Spinal cord (tissue), 10 donors: ENCODE data around the gene CFD. TPM values are rescaled to one million over a fixed set of nuclear protein-coding genes. Genes with fewer than 3 reads are reported as not detected.
A peak's percentile ranks its signal among the peaks of the same experiment; 100 is the strongest.

Source experiments
- DNase-seq, 6 donors: peaks; one replicate each; pipeline versions ENCODE4 v3.0.0 to v3.0.0-alpha.2; 2013 to 2015; ENCODE audit warnings: low spot score in 6 of 6, low read depth in 4 of 6
- H3K27ac ChIP-seq: one replicate; pipeline ENCODE4 v1.5.1; 2013; ENCODE audit warnings: low read depth, low read length, control low read depth
- H3K27me3 ChIP-seq: one replicate; pipeline ENCODE4 v1.6.1; 2013; ENCODE audit warnings: low read length; ENCODE audit not compliant: control insufficient read depth, insufficient read depth
- H3K36me3 ChIP-seq: one replicate; pipeline ENCODE4 v1.6.1; 2013; ENCODE audit warnings: low read length; ENCODE audit not compliant: control insufficient read depth, insufficient read depth
- H3K4me1 ChIP-seq: one replicate; pipeline ENCODE4 v1.6.1; 2013; ENCODE audit warnings: low read length; ENCODE audit not compliant: control insufficient read depth, insufficient read depth
- H3K4me3 ChIP-seq: one replicate; pipeline ENCODE4 v1.5.1; 2013; ENCODE audit warnings: low read depth, low read length, control low read depth
- H3K9me3 ChIP-seq: one replicate; pipeline ENCODE4 v1.6.1; 2013; ENCODE audit warnings: low read length; ENCODE audit not compliant: control insufficient read depth, insufficient read depth
- WGBS: methylation state at CpG from one replicate; pipeline ENCODE4 v1.1.5; 2013; ENCODE audit warnings: missing lambda C conversion rate; ENCODE audit not compliant: insufficient coverage; 5-methylcytosine and 5-hydroxymethylcytosine counted together
- polyA plus RNA-seq, 2 donors: library from polyadenylated mRNA; unstranded; fragments of 120-200 nt; gene quantifications; one replicate each; pipeline ENCODE4 v1.2.1, GENCODE V29; 2013; ENCODE audit not compliant: insufficient read length in 2 of 2
- total RNA-seq, 2 donors: library from RNA; depleted of rRNA in 1 of 2; stranded (reverse); fragments of 120-200 nt in 1 of 2; fragments of >200 nt in 1 of 2; gene quantifications; one replicate each; pipeline versions ENCODE4 v1.2.3 to v1.2.4, GENCODE V29; 2013 to 2014
- donor health status: healthy.

CFD gene
- total and polyA plus RNA-seq, 4 donors: 2.8 to 6.5 (median 4.6) TPM

DNA sequence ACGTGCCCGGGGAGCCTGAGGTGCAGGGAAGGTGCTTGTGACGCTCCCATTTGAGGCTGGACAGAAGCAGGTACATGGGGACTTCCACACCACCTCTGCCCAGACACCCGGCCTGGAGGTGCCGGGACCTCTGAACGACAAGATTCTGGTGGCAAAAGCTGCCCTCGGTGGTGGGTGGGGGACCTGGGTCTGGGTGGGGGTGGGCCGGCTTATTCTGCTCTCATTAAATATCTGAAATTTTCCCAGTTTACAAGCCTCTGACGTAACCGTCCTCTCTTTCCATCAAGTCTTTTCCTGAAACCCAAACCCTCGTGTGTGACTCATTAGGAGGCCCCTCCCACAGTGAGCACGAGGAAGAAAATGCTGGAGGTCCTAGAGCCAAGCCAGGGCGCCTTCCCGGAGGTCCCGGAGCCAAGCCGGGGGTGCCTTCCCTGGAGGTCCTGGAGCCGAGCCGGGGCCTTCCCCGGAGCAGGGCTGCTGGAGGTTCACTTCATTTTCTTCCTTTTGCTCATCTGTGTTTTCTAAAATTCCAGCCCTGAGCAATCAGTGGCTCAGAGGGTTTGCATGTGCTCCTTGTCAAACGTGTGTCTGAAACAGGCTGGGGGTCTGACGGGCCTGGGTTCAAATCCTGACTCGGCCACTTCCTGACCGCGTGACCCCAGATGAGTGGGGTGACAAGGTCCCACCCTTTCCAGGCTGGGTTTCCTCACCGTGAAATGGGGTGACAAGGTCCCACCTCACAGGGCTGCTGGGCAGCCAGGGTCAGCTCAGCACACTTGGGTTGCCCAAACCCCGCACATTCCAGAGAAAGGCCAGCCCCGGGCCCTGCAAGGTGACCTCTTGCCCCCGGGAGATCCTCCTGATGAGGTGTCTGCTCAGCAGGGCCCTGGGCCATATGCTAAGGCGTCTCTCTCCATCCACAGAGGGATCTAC is 10.0 kb downstream of the CFD start:
- Histone ChIP-seq H3K36me3 (peaks cover 90% of the 10 kb centered on the region), H3K4me1 (peaks cover 27% of the 10 kb centered on the region), H3K4me3 (no peak overlapping the region), H3K27ac (no peak overlapping the region), H3K27me3 (no peaks in the 10 kb centered on the region), H3K9me3 (no peaks in the 10 kb centered on the region)
- no peak for DNase-seq
- WGBS: 80% methylated on average over 24 of the region's 29 CpGs

DNA sequence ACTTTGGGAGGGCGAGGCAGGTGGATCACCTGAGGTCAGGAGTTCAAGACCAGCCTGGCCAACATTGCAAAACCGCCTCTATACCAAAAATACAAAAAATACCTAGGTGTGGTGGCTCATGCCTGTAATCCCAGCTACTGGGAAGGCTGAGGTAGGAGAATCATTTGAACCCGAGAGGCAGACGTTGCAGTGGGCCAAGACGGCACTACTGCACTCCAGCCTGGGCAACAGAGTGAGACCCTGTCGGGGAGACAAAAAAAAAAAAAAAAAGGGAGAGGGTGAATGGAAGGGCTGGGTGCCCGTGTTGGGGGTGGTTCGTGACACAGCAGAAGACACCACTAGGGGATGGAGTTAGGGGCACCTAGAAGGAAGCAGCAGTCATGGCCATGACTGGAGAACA is 10.8 kb downstream of the CFD start:
- Histone ChIP-seq H3K27me3 (no peaks in the 10 kb centered on the region), H3K36me3 (peaks cover 94% of the 10 kb centered on the region), H3K27ac (no peak overlapping the region), H3K4me3 (no peak overlapping the region), H3K4me1 (peaks cover 27% of the 10 kb centered on the region), H3K9me3 (no peaks in the 10 kb centered on the region)
- WGBS: 87% methylated on average over 4 of the region's 8 CpGs
- no peak for DNase-seq

DNA sequence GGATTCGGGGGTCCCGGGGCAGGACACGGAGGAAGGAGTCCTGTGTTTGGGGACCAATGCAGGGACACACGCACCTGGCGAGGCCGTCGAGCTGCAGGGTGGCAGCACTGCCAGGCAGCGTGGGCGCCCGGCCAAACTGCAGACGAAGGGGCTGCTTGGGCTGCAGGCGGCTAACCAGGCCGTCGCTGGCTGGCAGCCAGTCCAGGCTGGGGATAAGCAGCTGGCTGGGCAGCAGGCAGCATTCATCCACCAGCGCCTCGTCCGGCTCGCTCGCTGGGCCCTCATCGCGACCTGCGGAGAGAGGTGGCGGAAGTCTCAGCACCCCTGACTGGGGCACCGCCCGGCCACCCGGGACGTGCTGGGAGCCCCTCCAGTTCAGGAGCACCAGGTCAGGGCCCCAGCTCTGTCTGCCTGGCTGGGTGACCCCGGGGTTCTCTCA is 11.5 kb downstream of the CFD start:
- Histone ChIP-seq H3K36me3 (peaks cover 94% of the 10 kb centered on the region), H3K27ac (no peak overlapping the region), H3K4me1 (peaks cover 27% of the 10 kb centered on the region), H3K4me3 (no peak overlapping the region), H3K27me3 (no peaks in the 10 kb centered on the region), H3K9me3 (no peaks in the 10 kb centered on the region)
- 28% methylated on average over 28 of the region's 28 CpGs for WGBS
- peak in 2 of 6 donors; percentile 86 to 89 for DNase-seq

DNA sequence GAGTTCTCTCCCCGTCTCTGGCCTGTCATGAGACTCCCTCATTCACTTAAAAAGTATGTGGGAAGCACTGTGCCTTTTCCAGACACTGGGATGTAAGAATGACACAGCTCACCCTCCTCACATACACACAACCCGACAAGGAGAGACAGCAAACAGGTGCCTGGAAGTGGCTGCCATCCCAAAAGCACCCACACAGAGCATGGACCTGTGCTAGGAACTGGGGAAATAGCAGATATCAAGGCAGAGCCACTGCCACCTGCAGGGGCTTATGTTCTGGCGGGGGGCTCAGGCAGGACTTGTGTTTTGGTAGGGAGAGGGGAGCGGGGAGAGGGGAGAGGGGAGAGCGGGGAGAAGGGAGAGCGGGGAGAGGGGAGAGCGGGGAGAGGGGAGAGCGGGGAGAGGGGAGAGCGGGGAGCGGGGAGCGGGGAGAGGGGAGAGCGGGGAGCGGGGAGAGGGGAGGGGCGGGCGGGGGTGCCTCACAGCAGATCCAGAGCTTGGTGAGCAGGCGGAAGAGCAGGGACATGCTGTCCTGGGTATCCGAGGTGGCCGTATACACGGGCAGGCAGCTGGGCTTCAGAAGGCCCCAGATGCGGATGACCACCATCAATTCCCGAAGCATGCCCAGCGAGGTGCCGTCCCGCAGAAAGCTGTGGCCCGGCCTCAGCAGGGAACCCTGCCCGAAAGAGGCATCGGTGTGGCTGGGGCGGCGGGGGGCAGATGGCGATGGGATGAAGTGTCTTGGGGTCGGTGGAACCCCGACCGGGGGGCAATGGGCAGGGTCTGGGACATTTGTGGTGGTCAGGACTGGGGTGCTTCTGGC is 12.2 kb downstream of the CFD start:
- Histone ChIP-seq H3K4me1 (peaks cover 27% of the 10 kb centered on the region), H3K27ac (no peak overlapping the region), H3K27me3 (no peaks in the 10 kb centered on the region), H3K4me3 (no peak overlapping the region), H3K36me3 (peaks cover 97% of the 10 kb centered on the region), H3K9me3 (no peaks in the 10 kb centered on the region)
- DNase-seq: no peak
- 89% methylated on average over 18 of the region's 33 CpGs for WGBS

DNA sequence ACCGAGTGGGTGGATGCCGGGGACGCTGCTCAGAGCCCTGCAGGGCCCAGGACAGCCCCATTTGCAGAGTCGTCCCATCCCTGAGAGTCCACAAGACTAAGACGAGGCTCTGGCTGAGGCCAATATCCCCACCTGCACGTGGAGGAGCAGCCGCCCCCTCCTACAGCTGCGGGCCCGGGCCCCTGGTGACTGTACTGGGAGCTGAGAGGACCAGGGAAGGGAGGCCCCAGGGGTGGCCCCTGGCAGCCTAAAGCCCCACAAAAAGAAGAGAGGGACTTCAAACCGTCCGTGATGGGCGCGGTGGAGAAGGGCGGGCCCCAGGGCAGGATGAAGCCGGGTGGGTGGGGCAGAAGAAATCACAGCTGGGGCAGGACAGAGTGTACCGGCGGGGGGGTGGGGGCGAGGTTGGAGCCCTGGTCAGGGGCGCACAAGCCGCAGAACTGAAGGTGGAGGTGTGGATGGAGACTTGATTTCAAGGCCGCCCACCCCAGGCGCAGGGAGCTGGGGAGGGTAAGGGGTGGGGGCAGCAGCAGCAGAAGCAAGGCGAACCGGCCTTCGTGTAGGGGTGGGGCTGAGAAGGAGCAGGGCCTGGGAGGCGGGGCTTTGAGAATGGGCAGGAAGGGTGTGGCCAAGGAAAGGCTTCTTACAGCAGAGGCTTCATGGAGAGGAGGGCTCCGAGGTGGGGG is 12.9 kb downstream of the CFD start:
- peak in 1 of 6 donors; percentile 46 for DNase-seq
- no peaks in the 10 kb centered on the region for H3K9me3 ChIP-seq
- H3K27ac ChIP-seq: no peak overlapping the region
- no peak overlapping the region for H3K4me3 ChIP-seq
- H3K36me3 ChIP-seq: peaks cover 97% of the 10 kb centered on the region
- no peaks in the 10 kb centered on the region for H3K27me3 ChIP-seq
- 88% methylated on average over 22 of the region's 27 CpGs for WGBS
- H3K4me1 ChIP-seq: peaks cover 20% of the 10 kb centered on the region

DNA sequence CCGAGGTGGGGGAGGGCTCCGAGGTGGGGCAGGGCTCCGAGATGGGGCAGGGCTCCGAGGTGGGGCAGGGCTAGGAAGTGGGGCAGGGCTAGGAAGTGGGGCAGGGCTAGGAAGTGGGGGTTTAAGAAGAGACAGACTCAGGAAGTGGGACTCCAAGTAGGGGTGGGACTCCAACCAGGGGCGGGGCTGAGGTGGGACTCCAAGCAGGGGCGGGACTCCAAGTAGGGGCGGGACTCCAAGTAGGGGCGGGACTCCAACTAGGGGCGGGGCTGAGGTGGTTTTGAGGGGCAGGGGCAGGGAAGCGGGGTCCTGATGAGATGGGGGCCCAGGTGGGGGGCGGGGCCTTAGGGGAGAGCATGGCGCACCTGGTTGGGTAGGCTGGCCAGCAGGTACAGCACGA is 13.6 kb downstream of the CFD start:
- H3K4me3 ChIP-seq: no peak overlapping the region
- no peaks in the 10 kb centered on the region for H3K9me3 ChIP-seq
- H3K27me3 ChIP-seq: no peaks in the 10 kb centered on the region
- 96% methylated on average over 6 of the region's 13 CpGs for WGBS
- H3K4me1 ChIP-seq: peaks cover 15% of the 10 kb centered on the region
- H3K27ac ChIP-seq: no peak overlapping the region
- peaks cover 97% of the 10 kb centered on the region for H3K36me3 ChIP-seq
- no peak for DNase-seq

DNA sequence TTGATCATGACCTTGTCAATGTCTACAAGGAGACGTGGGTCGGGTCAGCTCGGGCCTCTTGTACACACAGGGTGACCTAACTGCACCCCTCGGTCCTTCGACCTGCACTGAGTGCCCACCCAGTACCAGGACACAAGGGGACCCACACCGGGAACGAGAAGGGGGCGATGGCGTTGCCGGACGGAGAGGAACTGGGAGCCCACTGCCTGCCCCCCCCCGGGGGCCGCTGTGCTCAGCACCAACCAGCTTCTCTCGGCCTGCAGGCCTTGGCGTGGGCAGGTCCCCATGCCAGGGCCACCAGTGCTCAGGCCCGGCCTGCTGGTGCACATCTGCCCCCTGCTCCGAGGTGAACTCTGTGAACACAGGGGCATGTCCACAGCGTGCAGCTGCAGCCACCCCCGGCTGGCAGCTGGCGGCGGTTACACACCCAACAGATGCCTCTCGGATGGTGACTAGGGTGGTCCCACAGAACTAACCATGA is 14.1 kb downstream of the CFD start:
- no peak overlapping the region for H3K4me3 ChIP-seq
- H3K27ac ChIP-seq: no peak overlapping the region
- DNase-seq: no peak
- WGBS: 93% methylated on average over 22 of the region's 22 CpGs
- H3K27me3 ChIP-seq: no peaks in the 10 kb centered on the region
- peaks cover 10% of the 10 kb centered on the region for H3K4me1 ChIP-seq
- peaks cover 97% of the 10 kb centered on the region for H3K36me3 ChIP-seq
- no peaks in the 10 kb centered on the region for H3K9me3 ChIP-seq

DNA sequence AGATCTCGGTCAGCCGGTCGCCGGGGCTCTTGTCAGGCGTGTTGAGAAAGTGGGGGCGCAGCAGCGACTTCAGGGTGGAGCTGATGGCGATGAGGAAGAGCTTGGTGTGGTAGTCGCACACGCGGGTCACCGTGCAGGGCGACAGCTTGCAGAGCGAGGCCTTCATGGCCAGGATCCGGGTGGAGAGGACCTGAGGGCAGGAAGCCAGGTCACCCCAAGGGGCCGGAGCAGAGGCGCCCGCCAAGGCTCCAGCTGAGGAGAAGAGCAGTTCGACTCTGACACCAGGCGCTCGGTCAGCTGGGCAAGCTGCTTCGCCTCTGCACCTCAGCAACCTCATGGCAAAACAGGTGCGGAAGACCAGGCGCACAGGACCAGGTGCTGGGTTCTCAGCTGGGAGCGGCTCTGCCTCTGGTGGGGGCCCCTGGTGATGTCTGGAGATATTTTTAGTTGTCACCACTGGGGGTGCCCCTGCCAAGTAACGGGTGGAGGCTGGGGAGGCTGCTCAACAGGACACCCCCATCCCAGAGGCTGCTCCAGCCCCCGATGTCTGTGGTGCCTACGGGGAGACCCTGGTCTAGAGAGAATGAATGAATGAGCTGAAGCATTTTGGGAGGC is 15.9 kb downstream of the CFD start:
- Histone ChIP-seq H3K4me3 (no peak overlapping the region), H3K27me3 (no peaks in the 10 kb centered on the region), H3K4me1 (peaks cover 10% of the 10 kb centered on the region), H3K27ac (no peak overlapping the region), H3K36me3 (peaks cover 97% of the 10 kb centered on the region), H3K9me3 (no peaks in the 10 kb centered on the region)
- 96% methylated on average over 24 of the region's 28 CpGs for WGBS
- DNase-seq: no peak

DNA sequence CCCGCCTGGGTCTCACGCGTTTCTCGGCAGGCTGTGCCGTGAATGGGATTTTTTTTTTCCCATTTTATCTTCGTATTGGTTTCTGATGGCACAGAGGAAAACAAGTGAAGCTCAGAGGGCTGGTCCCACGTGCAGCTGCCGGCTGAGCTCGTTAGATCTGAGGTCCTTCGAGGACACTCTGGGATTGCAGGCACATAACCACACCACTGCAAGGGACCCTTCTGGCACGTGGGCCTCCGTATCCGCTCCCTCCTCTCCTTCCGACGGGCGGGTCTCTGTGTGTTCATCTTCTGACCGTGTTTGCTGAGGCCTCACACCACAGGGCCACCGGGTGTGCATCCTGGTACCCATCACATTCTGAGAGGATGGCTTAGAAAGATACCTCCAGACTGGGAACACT is 16.6 kb downstream of the CFD start:
- no peak overlapping the region for H3K27ac ChIP-seq
- 80% methylated on average over 16 of the region's 18 CpGs for WGBS
- DNase-seq: no peak
- no peak overlapping the region for H3K4me3 ChIP-seq
- peaks cover 4% of the 10 kb centered on the region for H3K4me1 ChIP-seq
- peaks cover 97% of the 10 kb centered on the region for H3K36me3 ChIP-seq
- no peaks in the 10 kb centered on the region for H3K27me3 ChIP-seq
- no peaks in the 10 kb centered on the region for H3K9me3 ChIP-seq
